ENCODE data around the gene SLC46A3. TPM values are rescaled to one million over a fixed set of nuclear protein-coding genes. Genes with fewer than 3 reads are reported as not detected.

SLC46A3 gene
- total and polyA plus RNA-seq, 2 of the 13 experiments (the other 11 are each of a cell fraction or from before 2014, with no cell fraction given), result not detected

GRCh38 chr13:28728642-28729041 lies 9.9 kb upstream of the SLC46A3 start:
- no peak overlapping the region for H3K9ac ChIP-seq (ENCODE audit: insufficient read depth, low read depth, low read length)
- no peaks in the 10 kb centered on the region for H3K36me3 ChIP-seq (replicated peaks in 1 of 2; ENCODE audit: control insufficient read depth in 1 of 2, insufficient read depth in 2 of 2, low read length in 2 of 2)
- in situ Hi-C loops (cut with HindIII; ENCODE audit: extremely low pct_ligation_motif_present, low pct_unique_long_range_greater_than_20kb), result no loop called here
- ChIA-PET CTCF (ENCODE audit: low intra/inter-chr PET ratio, low total read pairs) (no interaction called here), POLR2A (no interaction called here)
- no peaks in the 10 kb centered on the region for H3K79me2 ChIP-seq (ENCODE audit: insufficient read depth, low read length)
- no peak overlapping the region for H3K27ac ChIP-seq (ENCODE audit: extremely low read length, insufficient read depth, low read length)
- no peaks in the 10 kb centered on the region; a peak in 3 of 5 replicates for H3K27me3 ChIP-seq (ENCODE audit: control insufficient read depth in 1 of 2, insufficient read depth in 2 of 2, low read length in 2 of 2)
- 25% methylated on average over 2 of the region's 2 CpGs for WGBS (ENCODE audit: low lambda C conversion rate)
- H4K20me1 ChIP-seq (ENCODE audit: insufficient read depth, low read length), result no peaks in the 10 kb centered on the region
- H3K4me2 ChIP-seq (ENCODE audit: low read depth, low read length), result no peak overlapping the region
- no peak for ATAC-seq
- H3K9me3 ChIP-seq (ENCODE audit: low read length), result no peaks in the 10 kb centered on the region
- no peak for DNase-seq (ENCODE audit: low spot score)
- FAIRE-seq, result no peak
- H3K4me3 ChIP-seq (replicated peaks in 1 of 3; ENCODE audit: insufficient read depth in 1 of 3, low read depth in 2 of 3, low read length in 3 of 3), result no peak overlapping the region
- intact Hi-C loops (cut with micrococcal nuclease; ENCODE audit: unreplicated experiment), result no loop called here
- no peaks in the 10 kb centered on the region for H3K4me1 ChIP-seq (ENCODE audit: insufficient read depth, low read length)
- no TSS peak for BruUV-seq (replicated peaks)
- H2AFZ ChIP-seq (ENCODE audit: low read length), result no peak overlapping the region
- no peak for TF ChIP-seq ATRX (CRISPR knock-in tag; IDR thresholded peaks at IDR 0.05; ENCODE audit: borderline replicate concordance)
- no peak for TF ChIP-seq LRRFIP1 (CRISPR knock-in tag; conservative IDR thresholded peaks at IDR 0.05)
- no peak for TF ChIP-seq CBFB (CRISPR knock-in tag; IDR thresholded peaks at IDR 0.05)
- TF ChIP-seq ZFP36L1 (CRISPR knock-in tag; IDR thresholded peaks at IDR 0.05), result no peak
- TF ChIP-seq NFYB (CRISPR knock-in tag; IDR thresholded peaks at IDR 0.05), result no peak
- no peak for TF ChIP-seq ZNF674 (CRISPR knock-in tag; IDR thresholded peaks at IDR 0.05; ENCODE audit: low read depth)
- TF ChIP-seq KIAA2018 (CRISPR knock-in tag; IDR thresholded peaks at IDR 0.05; ENCODE audit: borderline replicate concordance), result no peak
- TF ChIP-seq ZNF225 (CRISPR knock-in tag; IDR thresholded peaks at IDR 0.05), result no peak
- no peak for TF ChIP-seq NCOA2 (CRISPR knock-in tag; IDR thresholded peaks at IDR 0.05)
- TF ChIP-seq NFE2L1 (CRISPR knock-in tag; IDR thresholded peaks at IDR 0.05; ENCODE audit: borderline replicate concordance), result no peak
- no peak for TF ChIP-seq ARNT (IDR thresholded peaks at IDR 0.05)
- no peak for TF ChIP-seq HNRNPUL1 (IDR thresholded peaks at IDR 0.05; ENCODE audit: low read depth, low read length)
- no peak for TF ChIP-seq ZNF557 (CRISPR knock-in tag; IDR thresholded peaks at IDR 0.05)
